Osteoblast (primary cell): ENCODE measurements around the gene MTMR6. TPM values are rescaled to one million over a fixed set of nuclear protein-coding genes. Genes with fewer than 3 reads are reported as not detected.
A peak's percentile ranks its signal among the peaks of the same experiment; 100 is the strongest.

Experiments
- DNase-seq: peaks from one replicate; pipeline ENCODE4 v3.0.0; 2011; ENCODE audit warnings: low spot score, mixed read lengths; ENCODE audit not compliant: insufficient read length; ENCODE audit errors: missing footprints
- H2AFZ ChIP-seq: 2 replicates; pipeline ENCODE4 v1.6.0; 2011; ENCODE audit warnings: mild to moderate bottlenecking, low read length
- H3K27ac ChIP-seq: 2 replicates; pipeline ENCODE4 v1.5.1; 2011; ENCODE audit warnings: mild to moderate bottlenecking, low read depth, low read length, moderate library complexity
- H3K27me3 ChIP-seq: 2 replicates; pipeline ENCODE4 v1.6.0; 2012; ENCODE audit warnings: mild to moderate bottlenecking, control low read depth, inconsistent platforms, low read length, moderate library complexity; ENCODE audit not compliant: insufficient read depth
- H3K36me3 ChIP-seq: 2 replicates; pipeline ENCODE4 v1.5.1; 2011; ENCODE audit warnings: mild to moderate bottlenecking, low read length, control low read depth, moderate library complexity; ENCODE audit not compliant: insufficient read depth
- H3K4me1 ChIP-seq: 2 replicates; pipeline ENCODE4 v1.5.1; 2011; ENCODE audit warnings: mild to moderate bottlenecking, low read length, control low read depth, moderate library complexity; ENCODE audit not compliant: insufficient read depth
- H3K4me2 ChIP-seq: 2 replicates; pipeline ENCODE4 v1.6.0; 2011; ENCODE audit warnings: mild to moderate bottlenecking, low read length; ENCODE audit not compliant: insufficient read depth
- H3K4me3 ChIP-seq: fragments of 200-600 bp; sonication (generic); 3 replicates; pipeline ENCODE4 v1.5.1; 2012; ENCODE audit warnings: mild to moderate bottlenecking, low read length, inconsistent platforms; ENCODE audit not compliant: insufficient read depth
- H3K79me2 ChIP-seq: 2 replicates; pipeline ENCODE4 v1.6.0; 2012; ENCODE audit warnings: mild to moderate bottlenecking, low read length, control low read depth, inconsistent platforms; ENCODE audit not compliant: insufficient read depth
- H3K9me3 ChIP-seq: 2 replicates; pipeline ENCODE4 v1.5.1; 2011; ENCODE audit warnings: low read depth, low read length, control low read depth
- H4K20me1 ChIP-seq: 2 replicates; pipeline ENCODE4 v1.6.0; 2012; ENCODE audit warnings: mild to moderate bottlenecking, low read length, control low read depth; ENCODE audit not compliant: insufficient read depth
- CTCF ChIP-seq: IDR thresholded peaks from 2 replicates; pipeline ENCODE4 v1.5.1; 2011; ENCODE audit warnings: mild to moderate bottlenecking, low read depth, low read length, moderate library complexity; ENCODE audit errors: extremely low read depth
- total RNA-seq: library from RNA; depleted of rRNA; stranded (reverse); fragments of >200 nt; gene quantifications from 2 replicates; pipeline ENCODE4 v1.2.3, GENCODE V29; 2012

Gene MTMR6
- total RNA-seq, 1 donor: 25.3 TPM

GRCh38 chr13:25291691-25292090, 4.4 kb upstream of the MTMR6 start:
- H3K9me3 ChIP-seq: no peaks in the 10 kb centered on the region
- H3K79me2 ChIP-seq: peaks cover 6% of the 10 kb centered on the region
- no peaks in the 10 kb centered on the region for H3K36me3 ChIP-seq
- DNase-seq: no peak
- H4K20me1 ChIP-seq: no peaks in the 10 kb centered on the region
- peaks cover 26% of the 10 kb centered on the region for H3K27me3 ChIP-seq
- no peak for TF ChIP-seq CTCF
- H3K4me2 ChIP-seq: no peak overlapping the region
- peaks cover 4% of the 10 kb centered on the region for H3K4me1 ChIP-seq
- no peak overlapping the region for H3K27ac ChIP-seq
- no peak overlapping the region for H2AFZ ChIP-seq
- H3K4me3 ChIP-seq: no peak overlapping the region

GRCh38 chr13:25288966-25289365, 1.7 kb upstream of the MTMR6 start:
- H3K27ac ChIP-seq: no peak overlapping the region
- H3K4me3 ChIP-seq: no peak overlapping the region
- no peaks in the 10 kb centered on the region for H3K36me3 ChIP-seq
- peaks cover 14% of the 10 kb centered on the region for H3K27me3 ChIP-seq
- no peaks in the 10 kb centered on the region for H3K9me3 ChIP-seq
- H3K4me1 ChIP-seq: peaks cover 8% of the 10 kb centered on the region
- DNase-seq: no peak
- peaks cover 33% of the 10 kb centered on the region for H3K79me2 ChIP-seq
- no peak for TF ChIP-seq CTCF
- H2AFZ ChIP-seq: no peak overlapping the region
- peaks cover 3% of the 10 kb centered on the region for H4K20me1 ChIP-seq
- no peak overlapping the region for H3K4me2 ChIP-seq

- peak; percentile 76 for DNase-seq
These were observed 850 bp downstream of the MTMR6 start for GRCh38 chr13:25286308-25286968.

More at GRCh38 chr13:25286308-25286968, 850 bp downstream of the MTMR6 start:
- H4K20me1 ChIP-seq: peaks cover 3% of the 10 kb centered on the region
- H3K79me2 ChIP-seq: peaks cover 57% of the 10 kb centered on the region
- peak overlapping the region; percentile 97 for H3K4me3 ChIP-seq
- H3K4me1 ChIP-seq: peaks cover 8% of the 10 kb centered on the region
- H3K4me2 ChIP-seq: peak overlapping the region; percentile 93
- H3K9me3 ChIP-seq: no peaks in the 10 kb centered on the region
- peak overlapping the region; percentile 95 for H2AFZ ChIP-seq
- peaks cover 14% of the 10 kb centered on the region for H3K27me3 ChIP-seq
- TF ChIP-seq CTCF: no peak
- H3K27ac ChIP-seq: peak overlapping the region; percentile 94
- H3K36me3 ChIP-seq: no peaks in the 10 kb centered on the region
